Liver (tissue), 9 donors: ENCODE measurements around the gene SH3RF3. TPM values are rescaled to one million over a fixed set of nuclear protein-coding genes. Genes with fewer than 3 reads are reported as not detected.

Experiments used
- DNase-seq: peaks from one replicate; pipeline ENCODE4 v3.0.0-alpha.2; 2017; ENCODE audit warnings: low spot score
- H3K27ac ChIP-seq, 2 donors: one replicate each; pipeline ENCODE4 v1.7.0; 2013; ENCODE audit warnings: inconsistent platforms in 2 of 2, low read length in 2 of 2, control low read depth in 1 of 2, low read depth in 1 of 2, mild to moderate bottlenecking in 1 of 2
- H3K27me3 ChIP-seq, 4 donors: one replicate each; pipeline versions ENCODE4 v1.6.1 to v1.7.0; 2013; ENCODE audit warnings: low read length in 3 of 4, inconsistent platforms in 1 of 4, mild to moderate bottlenecking in 1 of 4, moderate library complexity in 1 of 4; ENCODE audit not compliant: control insufficient read depth in 4 of 4, insufficient read depth in 4 of 4
- H3K36me3 ChIP-seq, 4 donors: one replicate each; pipeline versions ENCODE4 v1.6.1 to v1.7.0; 2013; ENCODE audit warnings: low read length in 3 of 4, mild to moderate bottlenecking in 3 of 4, low read depth in 1 of 4, moderate library complexity in 1 of 4; ENCODE audit not compliant: control insufficient read depth in 4 of 4, insufficient read depth in 3 of 4
- H3K4me1 ChIP-seq, 4 donors: one replicate each; pipeline versions ENCODE4 v1.6.1 to v1.7.0; 2013; ENCODE audit warnings: low read length in 3 of 4, mild to moderate bottlenecking in 3 of 4, moderate library complexity in 1 of 4; ENCODE audit not compliant: control insufficient read depth in 4 of 4, insufficient read depth in 4 of 4
- H3K4me3 ChIP-seq, 3 donors: one replicate each; pipeline versions ENCODE4 v1.6.1 to v1.7.0; 2013; ENCODE audit warnings: low read length in 3 of 3, control low read depth in 1 of 3, low read depth in 1 of 3, mild to moderate bottlenecking in 1 of 3
- H3K9ac ChIP-seq, 2 donors: one replicate each; pipeline ENCODE4 v1.7.0; 2013; ENCODE audit warnings: low read length in 2 of 2, mild to moderate bottlenecking in 2 of 2, moderate library complexity in 2 of 2, control low read depth in 1 of 2, low read depth in 1 of 2
- H3K9me3 ChIP-seq, 4 donors: one replicate each; pipeline versions ENCODE4 v1.6.1 to v1.7.0; 2013; ENCODE audit warnings: low read length in 3 of 4; ENCODE audit not compliant: control insufficient read depth in 4 of 4
- EGR1 ChIP-seq, 2 donors: IDR thresholded peaks; 2 replicates each; pipeline ENCODE4 v1.6.1; 2016 to 2018; ENCODE audit warnings: antibody characterized with exemption in 2 of 2, low read depth in 2 of 2
- FOXA2 ChIP-seq: IDR thresholded peaks from 2 replicates; pipeline ENCODE4 v1.6.1; 2016; ENCODE audit warnings: antibody characterized with exemption
- GABPA ChIP-seq, 2 donors: IDR thresholded peaks in 1 of 2; conservative IDR thresholded peaks in 1 of 2; 2 replicates each; pipeline ENCODE4 v1.6.1; 2016; ENCODE audit warnings: antibody characterized with exemption in 2 of 2, mild to moderate bottlenecking in 1 of 2, moderate library complexity in 1 of 2
- HNF4A ChIP-seq, 2 donors: conservative IDR thresholded peaks; 2 replicates each; pipeline ENCODE4 v1.6.1; 2016; ENCODE audit warnings: antibody characterized with exemption in 2 of 2, mild to moderate bottlenecking in 2 of 2
- JUND ChIP-seq, 2 donors: IDR thresholded peaks; 2 replicates each; pipeline ENCODE4 v1.6.1; 2016; ENCODE audit warnings: antibody characterized with exemption in 2 of 2
- TAF1 ChIP-seq: conservative IDR thresholded peaks from 2 replicates; pipeline ENCODE4 v1.6.1; 2016; ENCODE audit warnings: antibody characterized with exemption, mild to moderate bottlenecking
- WGBS: extraction: QIAGEN DNeasy Blood & Tissue Kit; methylation state at CpG from one replicate; pipeline ENCODE4 v1.1.7; 2013; 5-methylcytosine and 5-hydroxymethylcytosine counted together
- polyA plus RNA-seq, 2 donors: library from polyadenylated mRNA; stranded (reverse) in 1 of 2; unstranded in 1 of 2; fragments of 200-250 nt in 1 of 2; fragments of >200 nt in 1 of 2; fragmentation: Nextera tagmentation in 1 of 2; extraction: Ambion mirVana in 1 of 2; gene quantifications; one replicate each; pipeline versions ENCODE4 v1.2.1 to v1.2.3, GENCODE V29; 2013 to 2015
- total RNA-seq, 2 donors: library from RNA; depleted of rRNA; stranded (reverse); fragments of >200 nt; gene quantifications; one replicate each; pipeline ENCODE4 v1.2.3, GENCODE V29; 2014
- TF ChIP-seq, protein P1 (sequence below): fragments of 150-350 bp; IDR thresholded peaks from 2 replicates; pipeline ENCODE4 v1.5.1; 2017; ENCODE audit warnings: improper control_type of control experiment, low read depth, low read length; ENCODE audit not compliant: missing input control
- TF ChIP-seq, protein P2 (sequence below): IDR thresholded peaks from 2 replicates; pipeline ENCODE4 v1.6.1; 2016; ENCODE audit warnings: antibody characterized with exemption
- TF ChIP-seq, protein P3 (sequence below): IDR thresholded peaks from 2 replicates; pipeline ENCODE4 v1.6.1; 2016; ENCODE audit warnings: antibody characterized with exemption
- TF ChIP-seq, protein P4 (sequence below): IDR thresholded peaks from 2 replicates; pipeline ENCODE4 v1.6.1; 2016; ENCODE audit warnings: antibody characterized with exemption, mild to moderate bottlenecking
- donor health status: healthy.
- donor health status: healthy.
- donor health status: healthy.
- donor health status: healthy.
- donor health status: healthy.

SH3RF3 gene
- total and polyA plus RNA-seq, 4 donors: 0.11 to 1.0 (median 0.54) TPM

DNA sequence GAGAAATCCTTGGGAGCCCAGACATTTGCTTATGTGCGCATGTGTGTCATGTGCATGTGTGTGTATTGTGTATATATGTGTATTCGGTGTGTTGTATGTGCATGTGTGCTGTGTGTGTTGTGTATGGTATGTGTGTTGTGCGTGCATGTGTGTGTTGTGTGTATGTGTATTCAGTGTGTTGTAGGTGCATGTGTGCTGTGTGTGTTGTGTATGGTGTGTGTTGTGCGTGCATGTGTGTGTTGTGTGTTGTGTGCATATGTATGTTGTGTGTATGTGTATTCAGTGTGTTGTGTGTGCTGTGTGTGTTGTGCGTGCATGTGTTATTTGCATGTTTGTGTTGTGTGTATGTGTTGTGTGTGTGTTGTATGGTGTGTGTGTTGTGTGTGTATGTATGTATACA lies 136.9 kb downstream of the SH3RF3 start:
- H3K27ac ChIP-seq: no peak overlapping the region
- no peak overlapping the region for H3K9ac ChIP-seq
- H3K4me1 ChIP-seq: peaks cover 0 to 3% (median 0%) of the 10 kb centered on the region in 4 donors
- DNase-seq: no peak
- no peak overlapping the region for H3K4me3 ChIP-seq
- TF ChIP-seq, protein P1, sequence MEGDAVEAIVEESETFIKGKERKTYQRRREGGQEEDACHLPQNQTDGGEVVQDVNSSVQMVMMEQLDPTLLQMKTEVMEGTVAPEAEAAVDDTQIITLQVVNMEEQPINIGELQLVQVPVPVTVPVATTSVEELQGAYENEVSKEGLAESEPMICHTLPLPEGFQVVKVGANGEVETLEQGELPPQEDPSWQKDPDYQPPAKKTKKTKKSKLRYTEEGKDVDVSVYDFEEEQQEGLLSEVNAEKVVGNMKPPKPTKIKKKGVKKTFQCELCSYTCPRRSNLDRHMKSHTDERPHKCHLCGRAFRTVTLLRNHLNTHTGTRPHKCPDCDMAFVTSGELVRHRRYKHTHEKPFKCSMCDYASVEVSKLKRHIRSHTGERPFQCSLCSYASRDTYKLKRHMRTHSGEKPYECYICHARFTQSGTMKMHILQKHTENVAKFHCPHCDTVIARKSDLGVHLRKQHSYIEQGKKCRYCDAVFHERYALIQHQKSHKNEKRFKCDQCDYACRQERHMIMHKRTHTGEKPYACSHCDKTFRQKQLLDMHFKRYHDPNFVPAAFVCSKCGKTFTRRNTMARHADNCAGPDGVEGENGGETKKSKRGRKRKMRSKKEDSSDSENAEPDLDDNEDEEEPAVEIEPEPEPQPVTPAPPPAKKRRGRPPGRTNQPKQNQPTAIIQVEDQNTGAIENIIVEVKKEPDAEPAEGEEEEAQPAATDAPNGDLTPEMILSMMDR: no peak
- H3K27me3 ChIP-seq: no peaks in the 10 kb centered on the region
- H3K36me3 ChIP-seq: no peaks in the 10 kb centered on the region
- no peaks in the 10 kb centered on the region for H3K9me3 ChIP-seq
- 97% methylated on average over 5 of the region's 5 CpGs for WGBS

DNA sequence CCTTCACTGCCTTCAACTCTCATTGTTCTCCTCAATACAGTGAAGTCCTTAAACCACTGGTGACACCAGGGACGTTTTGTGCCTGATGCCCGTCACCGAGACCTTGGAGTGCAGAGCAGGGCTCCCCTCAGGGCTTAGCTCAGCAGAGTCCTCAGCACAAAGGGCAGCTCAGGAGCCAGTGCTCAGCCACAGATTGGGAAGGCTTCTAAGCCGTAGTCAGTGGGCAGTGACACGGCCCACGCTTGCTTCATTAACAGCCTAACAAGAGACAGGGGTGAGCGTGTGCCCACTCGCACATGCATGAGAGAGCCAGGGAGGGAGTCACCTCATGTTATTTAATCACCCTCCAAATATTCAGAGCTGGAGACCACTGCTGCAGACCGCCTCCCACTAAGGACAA lies 137.5 kb downstream of the SH3RF3 start:
- H3K9me3 ChIP-seq: no peaks in the 10 kb centered on the region
- H3K4me1 ChIP-seq: peaks cover 0 to 3% (median 0%) of the 10 kb centered on the region in 4 donors
- no peaks in the 10 kb centered on the region for H3K36me3 ChIP-seq
- H3K27ac ChIP-seq: no peak overlapping the region
- no peak overlapping the region for H3K4me3 ChIP-seq
- TF ChIP-seq, protein P2, sequence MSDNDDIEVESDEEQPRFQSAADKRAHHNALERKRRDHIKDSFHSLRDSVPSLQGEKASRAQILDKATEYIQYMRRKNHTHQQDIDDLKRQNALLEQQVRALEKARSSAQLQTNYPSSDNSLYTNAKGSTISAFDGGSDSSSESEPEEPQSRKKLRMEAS: no peak
- TF ChIP-seq FOXA2 (no peak), EGR1 (IDR thresholded peaks at IDR 0.05; ENCODE audit: low read depth in 2 of 2) (no peak), JUND (IDR thresholded peaks at IDR 0.05) (no peak), GABPA (IDR thresholded peaks at IDR 0.05 in 1 of 2, conservative IDR thresholded peaks at IDR 0.05 in 1 of 2) (no peak), HNF4A (conservative IDR thresholded peaks at IDR 0.05) (no peak), TAF1 (no peak)
- TF ChIP-seq, protein P3, sequence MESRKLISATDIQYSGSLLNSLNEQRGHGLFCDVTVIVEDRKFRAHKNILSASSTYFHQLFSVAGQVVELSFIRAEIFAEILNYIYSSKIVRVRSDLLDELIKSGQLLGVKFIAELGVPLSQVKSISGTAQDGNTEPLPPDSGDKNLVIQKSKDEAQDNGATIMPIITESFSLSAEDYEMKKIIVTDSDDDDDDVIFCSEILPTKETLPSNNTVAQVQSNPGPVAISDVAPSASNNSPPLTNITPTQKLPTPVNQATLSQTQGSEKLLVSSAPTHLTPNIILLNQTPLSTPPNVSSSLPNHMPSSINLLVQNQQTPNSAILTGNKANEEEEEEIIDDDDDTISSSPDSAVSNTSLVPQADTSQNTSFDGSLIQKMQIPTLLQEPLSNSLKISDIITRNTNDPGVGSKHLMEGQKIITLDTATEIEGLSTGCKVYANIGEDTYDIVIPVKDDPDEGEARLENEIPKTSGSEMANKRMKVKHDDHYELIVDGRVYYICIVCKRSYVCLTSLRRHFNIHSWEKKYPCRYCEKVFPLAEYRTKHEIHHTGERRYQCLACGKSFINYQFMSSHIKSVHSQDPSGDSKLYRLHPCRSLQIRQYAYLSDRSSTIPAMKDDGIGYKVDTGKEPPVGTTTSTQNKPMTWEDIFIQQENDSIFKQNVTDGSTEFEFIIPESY: no peak
- TF ChIP-seq, protein P1: no peak
- TF ChIP-seq, protein P4, sequence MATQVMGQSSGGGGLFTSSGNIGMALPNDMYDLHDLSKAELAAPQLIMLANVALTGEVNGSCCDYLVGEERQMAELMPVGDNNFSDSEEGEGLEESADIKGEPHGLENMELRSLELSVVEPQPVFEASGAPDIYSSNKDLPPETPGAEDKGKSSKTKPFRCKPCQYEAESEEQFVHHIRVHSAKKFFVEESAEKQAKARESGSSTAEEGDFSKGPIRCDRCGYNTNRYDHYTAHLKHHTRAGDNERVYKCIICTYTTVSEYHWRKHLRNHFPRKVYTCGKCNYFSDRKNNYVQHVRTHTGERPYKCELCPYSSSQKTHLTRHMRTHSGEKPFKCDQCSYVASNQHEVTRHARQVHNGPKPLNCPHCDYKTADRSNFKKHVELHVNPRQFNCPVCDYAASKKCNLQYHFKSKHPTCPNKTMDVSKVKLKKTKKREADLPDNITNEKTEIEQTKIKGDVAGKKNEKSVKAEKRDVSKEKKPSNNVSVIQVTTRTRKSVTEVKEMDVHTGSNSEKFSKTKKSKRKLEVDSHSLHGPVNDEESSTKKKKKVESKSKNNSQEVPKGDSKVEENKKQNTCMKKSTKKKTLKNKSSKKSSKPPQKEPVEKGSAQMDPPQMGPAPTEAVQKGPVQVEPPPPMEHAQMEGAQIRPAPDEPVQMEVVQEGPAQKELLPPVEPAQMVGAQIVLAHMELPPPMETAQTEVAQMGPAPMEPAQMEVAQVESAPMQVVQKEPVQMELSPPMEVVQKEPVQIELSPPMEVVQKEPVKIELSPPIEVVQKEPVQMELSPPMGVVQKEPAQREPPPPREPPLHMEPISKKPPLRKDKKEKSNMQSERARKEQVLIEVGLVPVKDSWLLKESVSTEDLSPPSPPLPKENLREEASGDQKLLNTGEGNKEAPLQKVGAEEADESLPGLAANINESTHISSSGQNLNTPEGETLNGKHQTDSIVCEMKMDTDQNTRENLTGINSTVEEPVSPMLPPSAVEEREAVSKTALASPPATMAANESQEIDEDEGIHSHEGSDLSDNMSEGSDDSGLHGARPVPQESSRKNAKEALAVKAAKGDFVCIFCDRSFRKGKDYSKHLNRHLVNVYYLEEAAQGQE: no peak
- no peak for DNase-seq
- WGBS: 89% methylated on average over 9 of the region's 9 CpGs
- no peaks in the 10 kb centered on the region for H3K27me3 ChIP-seq
- H3K9ac ChIP-seq: no peak overlapping the region
